ENCODE results near the gene BCAS3.

Gene BCAS3

GRCh38 chr17:61289408-61290385 is 612.0 kb downstream of the BCAS3 start:
- no peak for DNase-seq (ENCODE audit: low read depth in 2 of 2)

- DNase-seq (ENCODE audit: low read depth in 2 of 2): no peak
Observed at GRCh38 chr17:61291451-61292285, 614.0 kb downstream of the BCAS3 start.

GRCh38 chr17:61294286-61294685 is 616.6 kb downstream of the BCAS3 start:
- DNase-seq (ENCODE audit: low read depth in 2 of 2): no peak

GRCh38 chr17:61294777-61295176 is 617.1 kb downstream of the BCAS3 start:
- DNase-seq (ENCODE audit: low read depth in 2 of 2): no peak

GRCh38 chr17:61296058-61296457 is 618.4 kb downstream of the BCAS3 start:
- no peak for DNase-seq (ENCODE audit: low read depth in 2 of 2)

- DNase-seq (ENCODE audit: low read depth in 2 of 2): no peak
Observed at GRCh38 chr17:61299517-61300513, 622.2 kb downstream of the BCAS3 start.

GRCh38 chr17:61302953-61303816 is 625.5 kb downstream of the BCAS3 start:
- no peak for DNase-seq (ENCODE audit: low read depth in 2 of 2)

GRCh38 chr17:61303817-61304096 is 626.1 kb downstream of the BCAS3 start:
- DNase-seq (ENCODE audit: low read depth in 2 of 2): no peak

GRCh38 chr17:61305024-61305423 is 627.4 kb downstream of the BCAS3 start:
- no peak for DNase-seq (ENCODE audit: low read depth in 2 of 2)

GRCh38 chr17:61306003-61306402 is 628.4 kb downstream of the BCAS3 start:
- DNase-seq (ENCODE audit: low read depth in 2 of 2): no peak

GRCh38 chr17:61307905-61308886 is 630.5 kb downstream of the BCAS3 start:
- DNase-seq (ENCODE audit: low read depth in 2 of 2): no peak

- DNase-seq (ENCODE audit: low read depth in 2 of 2): no peak
Observed at GRCh38 chr17:61309362-61310256, 632.0 kb downstream of the BCAS3 start.

GRCh38 chr17:61310590-61310989 is 632.9 kb downstream of the BCAS3 start:
- no peak for DNase-seq (ENCODE audit: low read depth in 2 of 2)

- no peak for DNase-seq (ENCODE audit: low read depth in 2 of 2)
Observed at GRCh38 chr17:61312406-61313295, 635.0 kb downstream of the BCAS3 start.

- DNase-seq (ENCODE audit: low read depth in 2 of 2): no peak
Observed at GRCh38 chr17:61313461-61314326, 636.0 kb downstream of the BCAS3 start.

- DNase-seq (ENCODE audit: low read depth in 2 of 2): no peak
Observed at GRCh38 chr17:61314368-61315078, 636.9 kb downstream of the BCAS3 start.

All from stimulated activated CD4-positive, alpha-beta T cell treated with anti-CD3 and anti-CD28 coated beads, Interleukin-4, amount 100 ng/mL, for 48 hours (primary cell).